ENCODE results near the gene CTSD.

The CTSD gene

DNA sequence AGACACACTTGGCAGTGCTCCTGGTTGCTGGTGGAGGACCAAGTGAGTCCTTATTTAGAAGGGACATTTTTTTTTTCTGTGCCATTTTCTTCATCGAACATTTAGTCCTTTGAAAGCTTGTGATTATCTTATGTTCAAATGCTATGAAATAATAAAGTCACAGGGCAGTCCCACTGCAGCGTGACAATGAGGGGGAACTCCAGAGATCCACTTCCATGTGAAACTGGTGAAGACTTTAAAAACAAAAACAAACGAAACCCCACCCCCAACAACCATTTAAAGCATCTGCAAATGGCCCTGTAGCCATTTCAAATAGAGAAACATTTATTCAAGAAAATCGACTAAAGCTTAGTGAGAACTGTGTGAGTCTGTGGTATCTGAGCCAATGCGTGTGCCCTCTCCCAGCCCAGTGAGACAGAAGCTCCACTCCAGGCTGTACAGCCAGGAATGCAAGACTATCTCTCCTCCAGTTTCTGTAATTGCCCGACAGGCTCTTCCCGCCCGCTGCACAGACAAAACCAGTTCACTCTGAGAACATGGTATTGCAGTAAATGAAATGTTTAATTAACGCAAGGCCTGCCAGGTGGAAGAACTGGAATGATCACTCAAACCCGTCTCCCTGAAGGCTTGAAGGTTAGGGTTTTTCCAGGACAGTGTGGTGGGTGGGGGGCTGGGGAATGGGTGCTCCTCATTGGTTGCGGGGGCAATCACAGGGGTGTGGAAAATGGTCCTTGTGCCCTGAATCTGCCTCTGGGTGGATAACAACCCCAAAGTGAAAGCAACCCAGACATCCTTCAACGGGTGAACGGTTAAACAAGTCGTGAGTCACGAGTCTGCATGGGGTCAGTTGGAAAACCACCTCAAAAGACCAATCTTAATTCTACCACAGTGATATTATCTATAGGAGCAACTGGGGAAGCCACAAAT lies 58.3 kb downstream of the CTSD start:
- CTCF ChIA-PET = no interaction called here

GRCh38 chr11:1703146-1703545 lies 60.6 kb downstream of the CTSD start:
- no peak for DNase-seq (ENCODE audit: extremely low spot score)
- ChIA-PET CTCF (no interaction called here), POLR2A (no interaction called here)
- TF ChIP-seq BHLHE40 (IDR thresholded peaks at IDR 0.05; ENCODE audit: borderline replicate concordance) (no peak), SUZ12 (IDR thresholded peaks at IDR 0.05) (no peak), NFRKB (IDR thresholded peaks at IDR 0.05) (no peak), LEF1 (IDR thresholded peaks at IDR 0.05; ENCODE audit: borderline replicate concordance) (no peak), FOXM1 (IDR thresholded peaks at IDR 0.05; ENCODE audit: borderline replicate concordance) (no peak), TARDBP (IDR thresholded peaks at IDR 0.05) (no peak), FOXA1 (IDR thresholded peaks at IDR 0.05) (no peak), ELF4 (IDR thresholded peaks at IDR 0.05) (no peak), HDGF (IDR thresholded peaks at IDR 0.05; ENCODE audit: borderline replicate concordance) (no peak), ZNF384 (IDR thresholded peaks at IDR 0.05) (no peak), FOXK2 (IDR thresholded peaks at IDR 0.05) (no peak)
- TF ChIP-seq, protein P1, sequence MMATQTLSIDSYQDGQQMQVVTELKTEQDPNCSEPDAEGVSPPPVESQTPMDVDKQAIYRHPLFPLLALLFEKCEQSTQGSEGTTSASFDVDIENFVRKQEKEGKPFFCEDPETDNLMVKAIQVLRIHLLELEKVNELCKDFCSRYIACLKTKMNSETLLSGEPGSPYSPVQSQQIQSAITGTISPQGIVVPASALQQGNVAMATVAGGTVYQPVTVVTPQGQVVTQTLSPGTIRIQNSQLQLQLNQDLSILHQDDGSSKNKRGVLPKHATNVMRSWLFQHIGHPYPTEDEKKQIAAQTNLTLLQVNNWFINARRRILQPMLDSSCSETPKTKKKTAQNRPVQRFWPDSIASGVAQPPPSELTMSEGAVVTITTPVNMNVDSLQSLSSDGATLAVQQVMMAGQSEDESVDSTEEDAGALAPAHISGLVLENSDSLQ (IDR thresholded peaks at IDR 0.05) = no peak

More for the DNA sequence above, 58.3 kb downstream of the CTSD start:
- POLR2A ChIA-PET = no interaction called here
- DNase-seq (ENCODE audit: extremely low spot score) = no peak
- TF ChIP-seq, protein P1 (IDR thresholded peaks at IDR 0.05) = no peak
- TF ChIP-seq FOXA1 (IDR thresholded peaks at IDR 0.05) (no peak), HDGF (IDR thresholded peaks at IDR 0.05; ENCODE audit: borderline replicate concordance) (no peak), LEF1 (IDR thresholded peaks at IDR 0.05; ENCODE audit: borderline replicate concordance) (no peak), NFRKB (IDR thresholded peaks at IDR 0.05) (no peak)

Measured in HEK293T (cell line).